GM12878 (cell line): Measurements from ENCODE around the gene CSF1R.
A peak's percentile ranks its signal among the peaks of the same experiment; 100 is the strongest.

ENCODE experiments used
- ASH2L ChIP-seq: fragments of 300-600, 200-600 bp; sonication (generic); IDR thresholded peaks from 2 replicates; pipeline ENCODE4 v1.6.1; 2017; ENCODE audit warnings: low read depth, mild to moderate bottlenecking, borderline replicate concordance
- BACH1 ChIP-seq: fragments of 450-650 bp; IDR thresholded peaks from 2 replicates; pipeline ENCODE4 v1.6.1; 2017; ENCODE audit warnings: mild to moderate bottlenecking, borderline replicate concordance
- CHD4 ChIP-seq: fragments of 200-600 bp; sonication (generic); IDR thresholded peaks from 2 replicates; pipeline ENCODE4 v1.6.1; 2016; ENCODE audit warnings: mild to moderate bottlenecking
- ESRRA ChIP-seq: IDR thresholded peaks from 2 replicates; pipeline ENCODE4 v1.6.1; 2012; ENCODE audit warnings: mild to moderate bottlenecking, low read length, improper control_type of control experiment
- MEF2A ChIP-seq: IDR thresholded peaks from 2 replicates; pipeline ENCODE4 v1.6.1; 2011; ENCODE audit warnings: low read depth, mild to moderate bottlenecking, low read length, moderate library complexity; ENCODE audit not compliant: insufficient read depth
- MTA3 ChIP-seq: IDR thresholded peaks from 2 replicates; pipeline ENCODE4 v1.6.1; 2012; ENCODE audit warnings: low read length, inconsistent platforms, borderline replicate concordance
- POLR2A ChIP-seq: IDR thresholded peaks from 2 replicates; pipeline ENCODE4 v1.6.1; 2011; ENCODE audit warnings: low read depth, mild to moderate bottlenecking, low read length
- POLR2AphosphoS5 ChIP-seq: IDR thresholded peaks from 2 replicates; pipeline ENCODE4 v1.6.1; 2011; ENCODE audit warnings: mild to moderate bottlenecking, low read length, inconsistent platforms
- SP1 ChIP-seq: IDR thresholded peaks from one replicate; pipeline ENCODE4 v1.6.1; 2011; ENCODE audit warnings: low read depth, low read length
- SUZ12 ChIP-seq: fragments of 200-600 bp; sonication (generic); IDR thresholded peaks from one replicate; pipeline ENCODE4 v1.6.1; 2018; ENCODE audit warnings: antibody characterized with exemption, mild to moderate bottlenecking; ENCODE audit not compliant: unreplicated experiment
- TAF1 ChIP-seq: IDR thresholded peaks from 2 replicates; pipeline ENCODE4 v1.6.1; 2011; ENCODE audit warnings: mild to moderate bottlenecking, low read depth, low read length, borderline replicate concordance
- TF ChIP-seq, protein P1 (sequence below): IDR thresholded peaks from 2 replicates; pipeline ENCODE4 v1.6.1; 2012; ENCODE audit warnings: mild to moderate bottlenecking, low read depth, low read length
- TF ChIP-seq, protein P2 (sequence below), 3 experiments: IDR thresholded peaks in 2 of 3; conservative IDR thresholded peaks in 1 of 3; 2 replicates each; pipeline ENCODE4 v1.5.1; 2011; ENCODE audit warnings: low read depth in 3 of 3, low read length in 3 of 3, mild to moderate bottlenecking in 3 of 3, control low read depth in 2 of 3, moderate library complexity in 2 of 3, inconsistent platforms in 1 of 3, mixed read lengths in 1 of 3; ENCODE audit not compliant: control insufficient read depth in 2 of 3, insufficient read depth in 1 of 3; ENCODE audit errors: extremely low read depth in 1 of 3
- TF ChIP-seq, protein P3 (sequence below): fragments of 450-650 bp; IDR thresholded peaks from 2 replicates; pipeline ENCODE4 v1.6.1; 2014; ENCODE audit warnings: mild to moderate bottlenecking

- TF ChIP-seq MTA3 (no peak; the same call in 1 of the 2 replicates), POLR2A (peak; percentile 41; the same call in 1 of the 2 replicates), ASH2L (no peak), SUZ12 (no peak), BACH1 (peak; percentile 81; the same call in 1 of the 2 replicates), TAF1 (no peak), MEF2A (peak; percentile 70), ESRRA (no peak), POLR2AphosphoS5 (peak; percentile 60; the same call in 1 of the 2 replicates), CHD4 (no peak), SP1 (peak; percentile 85)
- TF ChIP-seq, protein P1, sequence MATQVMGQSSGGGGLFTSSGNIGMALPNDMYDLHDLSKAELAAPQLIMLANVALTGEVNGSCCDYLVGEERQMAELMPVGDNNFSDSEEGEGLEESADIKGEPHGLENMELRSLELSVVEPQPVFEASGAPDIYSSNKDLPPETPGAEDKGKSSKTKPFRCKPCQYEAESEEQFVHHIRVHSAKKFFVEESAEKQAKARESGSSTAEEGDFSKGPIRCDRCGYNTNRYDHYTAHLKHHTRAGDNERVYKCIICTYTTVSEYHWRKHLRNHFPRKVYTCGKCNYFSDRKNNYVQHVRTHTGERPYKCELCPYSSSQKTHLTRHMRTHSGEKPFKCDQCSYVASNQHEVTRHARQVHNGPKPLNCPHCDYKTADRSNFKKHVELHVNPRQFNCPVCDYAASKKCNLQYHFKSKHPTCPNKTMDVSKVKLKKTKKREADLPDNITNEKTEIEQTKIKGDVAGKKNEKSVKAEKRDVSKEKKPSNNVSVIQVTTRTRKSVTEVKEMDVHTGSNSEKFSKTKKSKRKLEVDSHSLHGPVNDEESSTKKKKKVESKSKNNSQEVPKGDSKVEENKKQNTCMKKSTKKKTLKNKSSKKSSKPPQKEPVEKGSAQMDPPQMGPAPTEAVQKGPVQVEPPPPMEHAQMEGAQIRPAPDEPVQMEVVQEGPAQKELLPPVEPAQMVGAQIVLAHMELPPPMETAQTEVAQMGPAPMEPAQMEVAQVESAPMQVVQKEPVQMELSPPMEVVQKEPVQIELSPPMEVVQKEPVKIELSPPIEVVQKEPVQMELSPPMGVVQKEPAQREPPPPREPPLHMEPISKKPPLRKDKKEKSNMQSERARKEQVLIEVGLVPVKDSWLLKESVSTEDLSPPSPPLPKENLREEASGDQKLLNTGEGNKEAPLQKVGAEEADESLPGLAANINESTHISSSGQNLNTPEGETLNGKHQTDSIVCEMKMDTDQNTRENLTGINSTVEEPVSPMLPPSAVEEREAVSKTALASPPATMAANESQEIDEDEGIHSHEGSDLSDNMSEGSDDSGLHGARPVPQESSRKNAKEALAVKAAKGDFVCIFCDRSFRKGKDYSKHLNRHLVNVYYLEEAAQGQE = no peak
- TF ChIP-seq, protein P2, sequence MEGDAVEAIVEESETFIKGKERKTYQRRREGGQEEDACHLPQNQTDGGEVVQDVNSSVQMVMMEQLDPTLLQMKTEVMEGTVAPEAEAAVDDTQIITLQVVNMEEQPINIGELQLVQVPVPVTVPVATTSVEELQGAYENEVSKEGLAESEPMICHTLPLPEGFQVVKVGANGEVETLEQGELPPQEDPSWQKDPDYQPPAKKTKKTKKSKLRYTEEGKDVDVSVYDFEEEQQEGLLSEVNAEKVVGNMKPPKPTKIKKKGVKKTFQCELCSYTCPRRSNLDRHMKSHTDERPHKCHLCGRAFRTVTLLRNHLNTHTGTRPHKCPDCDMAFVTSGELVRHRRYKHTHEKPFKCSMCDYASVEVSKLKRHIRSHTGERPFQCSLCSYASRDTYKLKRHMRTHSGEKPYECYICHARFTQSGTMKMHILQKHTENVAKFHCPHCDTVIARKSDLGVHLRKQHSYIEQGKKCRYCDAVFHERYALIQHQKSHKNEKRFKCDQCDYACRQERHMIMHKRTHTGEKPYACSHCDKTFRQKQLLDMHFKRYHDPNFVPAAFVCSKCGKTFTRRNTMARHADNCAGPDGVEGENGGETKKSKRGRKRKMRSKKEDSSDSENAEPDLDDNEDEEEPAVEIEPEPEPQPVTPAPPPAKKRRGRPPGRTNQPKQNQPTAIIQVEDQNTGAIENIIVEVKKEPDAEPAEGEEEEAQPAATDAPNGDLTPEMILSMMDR (IDR thresholded peaks at IDR 0.05 in 2 of 3, conservative IDR thresholded peaks at IDR 0.05 in 1 of 3; ENCODE audit: control insufficient read depth in 2 of 3, extremely low read depth in 1 of 3, insufficient read depth in 1 of 3, low read depth in 3 of 3, low read length in 3 of 3) = no peak
- TF ChIP-seq, protein P3, sequence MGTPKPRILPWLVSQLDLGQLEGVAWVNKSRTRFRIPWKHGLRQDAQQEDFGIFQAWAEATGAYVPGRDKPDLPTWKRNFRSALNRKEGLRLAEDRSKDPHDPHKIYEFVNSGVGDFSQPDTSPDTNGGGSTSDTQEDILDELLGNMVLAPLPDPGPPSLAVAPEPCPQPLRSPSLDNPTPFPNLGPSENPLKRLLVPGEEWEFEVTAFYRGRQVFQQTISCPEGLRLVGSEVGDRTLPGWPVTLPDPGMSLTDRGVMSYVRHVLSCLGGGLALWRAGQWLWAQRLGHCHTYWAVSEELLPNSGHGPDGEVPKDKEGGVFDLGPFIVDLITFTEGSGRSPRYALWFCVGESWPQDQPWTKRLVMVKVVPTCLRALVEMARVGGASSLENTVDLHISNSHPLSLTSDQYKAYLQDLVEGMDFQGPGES = no peak
These were observed 4.6 kb downstream of the CSF1R start for GRCh38 chr5:150081541-150082283.
